HG02884 (cell line): ENCODE results near the gene CCDC33.

Source experiments
- ATAC-seq: cut with Tn5 transposase; IDR thresholded peaks from one replicate; pipeline ENCODE4 v1.9.1; 2021; ENCODE audit warnings: mild to moderate bottlenecking, moderate library complexity; ENCODE audit not compliant: unreplicated experiment

The CCDC33 gene

GRCh38 chr15:74311734-74312444, 75.8 kb downstream of the CCDC33 start:
- ATAC-seq, result no peak

GRCh38 chr15:74312445-74313007, 76.4 kb downstream of the CCDC33 start:
- no peak for ATAC-seq

- ATAC-seq, result no peak
Measured at GRCh38 chr15:74313889-74314288, 77.8 kb downstream of the CCDC33 start.

- ATAC-seq, result no peak
Measured at GRCh38 chr15:74314795-74315438, 78.8 kb downstream of the CCDC33 start.

- ATAC-seq, result no peak
Measured at GRCh38 chr15:74315626-74316025, 79.5 kb downstream of the CCDC33 start.

- no peak for ATAC-seq
Measured at GRCh38 chr15:74316141-74316540, 80.0 kb downstream of the CCDC33 start.

GRCh38 chr15:74317820-74318375, 81.8 kb downstream of the CCDC33 start:
- ATAC-seq, result no peak

- no peak for ATAC-seq
Measured at GRCh38 chr15:74318376-74319137, 82.4 kb downstream of the CCDC33 start.

- no peak for ATAC-seq
Measured at GRCh38 chr15:74319138-74319460, 83.0 kb downstream of the CCDC33 start.

GRCh38 chr15:74319596-74320351, 83.6 kb downstream of the CCDC33 start:
- no peak for ATAC-seq

- no peak for ATAC-seq
Measured at GRCh38 chr15:74320352-74321247, 84.5 kb downstream of the CCDC33 start.

- ATAC-seq, result no peak
Measured at GRCh38 chr15:74322558-74323180, 86.5 kb downstream of the CCDC33 start.

GRCh38 chr15:74324714-74325113, 88.6 kb downstream of the CCDC33 start:
- ATAC-seq, result no peak

- no peak for ATAC-seq
Measured at GRCh38 chr15:74326746-74327145, 90.6 kb downstream of the CCDC33 start.

GRCh38 chr15:74327756-74328155, 91.6 kb downstream of the CCDC33 start:
- ATAC-seq, result no peak

- ATAC-seq, result no peak
Measured at GRCh38 chr15:74328331-74329056, 92.4 kb downstream of the CCDC33 start.

- ATAC-seq, result no peak
Measured at GRCh38 chr15:74330861-74331408, 94.8 kb downstream of the CCDC33 start.

GRCh38 chr15:74332011-74332410, 95.9 kb downstream of the CCDC33 start:
- no peak for ATAC-seq
